GM12878 (cell line): ENCODE measurements around the gene CT45A1. TPM values are rescaled to one million over a fixed set of nuclear protein-coding genes. Genes with fewer than 3 reads are reported as not detected.

ENCODE experiments used
- ATAC-seq: fragments of 200-7000 bp; cut with Tn5 transposase; 3 replicates; pipeline ENCODE4 v1.9.1; 2020; ENCODE audit warnings: mild to moderate bottlenecking, moderate library complexity
- BruUV-seq: library from RNA; stranded (reverse); fragments of 400-500 nt; replicated peaks from 2 replicates; lab custom pipeline; 2021; lab: Mats Ljungman, UMichigan
- CTCF ChIA-PET: fragments of 300-600 bp; sonication (Branson Sonifier 250); formaldehyde crosslinking; extraction: SDS; loops from one replicate; lab custom pipeline; 2021; ENCODE audit warnings: inconsistent platforms; lab: Yijun Ruan, JAX
- POLR2A ChIA-PET: fragments of 350-600 bp; formaldehyde crosslinking; extraction: SDS; loops from one replicate; lab custom pipeline; 2021; ENCODE audit warnings: inconsistent platforms; lab: Charles Lee
- RAD21 ChIA-PET: fragments of 300-600 bp; sonication (Branson Sonifier 250); formaldehyde crosslinking; loops from one replicate; lab custom pipeline; 2023; ENCODE audit warnings: antibody characterized with exemption; ENCODE audit not compliant: unreplicated experiment; lab: Charles Lee
- SMC1A ChIA-PET: fragments of 300-600 bp; sonication (Branson Sonifier 250); formaldehyde crosslinking; loops from one replicate; lab custom pipeline; 2023; ENCODE audit not compliant: unreplicated experiment, uncharacterized antibody; lab: Charles Lee
- DNase-seq: peaks from one replicate; pipeline ENCODE4 v3.0.0-alpha.2; 2011; ENCODE audit warnings: low read depth, low spot score
- FAIRE-seq: peaks from 3 replicates; lab custom pipeline; 2011; peaks lifted over from hg19 to GRCh38; lab: Jason Lieb, UNC
- H2AFZ ChIP-seq: 2 replicates; pipeline ENCODE4 v1.6.0; 2011; ENCODE audit warnings: low read depth, low read length, control low read depth; ENCODE audit not compliant: control insufficient read depth
- H3K27ac ChIP-seq: 2 replicates; pipeline ENCODE4 v1.5.1; 2011; ENCODE audit warnings: control low read depth; ENCODE audit not compliant: control insufficient read depth, insufficient read depth
- H3K27me3 ChIP-seq, 2 experiments: replicated peaks in 1 of 2; 2 replicates each; pipeline versions ENCODE4 v1.6.0 to v1.6.1; 2011; ENCODE audit warnings: low read length in 1 of 2; ENCODE audit not compliant: control insufficient read depth in 2 of 2, insufficient read depth in 2 of 2
- H3K36me3 ChIP-seq, 2 experiments: 2 replicates each; pipeline ENCODE4 v1.5.1; 2011; ENCODE audit warnings: low read length in 1 of 2; ENCODE audit not compliant: control insufficient read depth in 2 of 2, insufficient read depth in 2 of 2
- H3K4me1 ChIP-seq: 2 replicates; pipeline ENCODE4 v1.6.1; 2011; ENCODE audit warnings: mild to moderate bottlenecking, low read length, moderate library complexity, mixed read lengths; ENCODE audit not compliant: control insufficient read depth, insufficient read depth
- H3K4me2 ChIP-seq: 2 replicates; pipeline ENCODE4 v1.6.0; 2011; ENCODE audit warnings: control low read depth; ENCODE audit not compliant: control insufficient read depth, insufficient read depth
- H3K4me3 ChIP-seq: fragments of 200-600 bp; sonication (generic); 2 replicates; pipeline ENCODE4 v1.5.1; 2016
- H3K79me2 ChIP-seq: 2 replicates; pipeline ENCODE4 v1.6.0; 2011; ENCODE audit warnings: low read length; ENCODE audit not compliant: control insufficient read depth, insufficient read depth
- H3K9ac ChIP-seq: 2 replicates; pipeline ENCODE4 v1.8.0; 2011; ENCODE audit warnings: low read length, control low read depth, mixed read lengths; ENCODE audit not compliant: control insufficient read depth, insufficient read depth
- H3K9me3 ChIP-seq: replicated peaks from 3 replicates; pipeline ENCODE4 v1.5.1; 2011; ENCODE audit warnings: mild to moderate bottlenecking, low read length; ENCODE audit not compliant: control insufficient read depth, insufficient read depth
- H4K20me1 ChIP-seq: 2 replicates; pipeline ENCODE4 v1.6.0; 2011; ENCODE audit not compliant: control insufficient read depth, insufficient read depth
- CHD1 ChIP-seq: IDR thresholded peaks from 2 replicates; pipeline ENCODE4 v1.6.1; 2012; ENCODE audit warnings: low read depth, low read length, improper control_type of control experiment
- CTCF ChIP-seq, 3 experiments: IDR thresholded peaks in 2 of 3; conservative IDR thresholded peaks in 1 of 3; 2 replicates each; pipeline ENCODE4 v1.5.1; 2011; ENCODE audit warnings: low read depth in 3 of 3, low read length in 3 of 3, mild to moderate bottlenecking in 3 of 3, control low read depth in 2 of 3, moderate library complexity in 2 of 3, inconsistent platforms in 1 of 3, mixed read lengths in 1 of 3; ENCODE audit not compliant: control insufficient read depth in 2 of 3, insufficient read depth in 1 of 3; ENCODE audit errors: extremely low read depth in 1 of 3
- NFXL1 ChIP-seq: fragments of 450-650 bp; IDR thresholded peaks from 2 replicates; pipeline ENCODE4 v1.6.1; 2017; ENCODE audit warnings: antibody characterized with exemption, mild to moderate bottlenecking, borderline replicate concordance
- RELA ChIP-seq: fragments of 450-650 bp; IDR thresholded peaks from 2 replicates; pipeline ENCODE4 v1.8.0; 2014; ENCODE audit warnings: borderline replicate concordance; ENCODE audit not compliant: partially characterized antibody
- SKIL ChIP-seq: fragments of 450-650 bp; IDR thresholded peaks from 2 replicates; pipeline ENCODE4 v1.6.1; 2017; ENCODE audit warnings: mild to moderate bottlenecking, low read depth, inconsistent platforms; ENCODE audit not compliant: poor library complexity, severe bottlenecking
- SRF ChIP-seq, 2 experiments: IDR thresholded peaks; 2 replicates each; pipeline ENCODE4 v1.6.1; 2011; ENCODE audit warnings: low read depth in 2 of 2, low read length in 2 of 2, mild to moderate bottlenecking in 1 of 2, moderate library complexity in 1 of 2
- ZNF592 ChIP-seq: fragments of 450-650 bp; IDR thresholded peaks from 2 replicates; pipeline ENCODE4 v1.6.1; 2017; ENCODE audit warnings: mild to moderate bottlenecking, moderate library complexity
- ZZZ3 ChIP-seq: IDR thresholded peaks from 2 replicates; pipeline ENCODE4 v1.6.1; 2011; ENCODE audit warnings: low read depth; ENCODE audit not compliant: control insufficient read depth, insufficient read length
- WGBS: methylation state at CpG from one replicate; pipeline ENCODE4 v1.1.6; 2016; ENCODE audit warnings: low lambda C conversion rate; ENCODE audit not compliant: insufficient replicate concordance, insufficient coverage; ENCODE audit errors: missing lambda C conversion rate; 5-methylcytosine and 5-hydroxymethylcytosine counted together
- in situ Hi-C: fragments of 300-500 bp; cut with MboI; formaldehyde crosslinking; loops from 9 replicates; pipeline ENCODE4 v1.14.3; 2018; ENCODE audit warnings: mixed read lengths
- intact Hi-C: fragments of 100-400 bp; cut with micrococcal nuclease; formaldehyde crosslinking; loops from one replicate; pipeline ENCODE4 v1.14.2; 2022; ENCODE audit not compliant: unreplicated experiment
- polyA plus RNA-seq, 11 experiments: library from polyadenylated mRNA; depleted of rRNA in 4 of 11; unstranded in 6 of 11; stranded (reverse) in 5 of 11; fragments of >200 nt; fragmentation: Nextera tagmentation in 4 of 11; fragmentation: Illumina TruSeq in 1 of 11; extraction: Ambion mirVana in 4 of 11; extraction: Trizol in 1 of 11; gene quantifications; 1 replicate in 1 of 11; 2 replicates in 10 of 11; pipeline versions ENCODE4 v1.2.1 to v1.2.3, GENCODE V29; 2011 to 2016; ENCODE audit warnings: inconsistent platforms in 2 of 11, missing spikeins in 2 of 11, low read depth in 1 of 11
- total RNA-seq, 4 experiments: library from RNA; depleted of rRNA in 3 of 4; stranded (reverse); fragments of >200 nt in 3 of 4; fragmentation: Illumina TruSeq in 1 of 4; extraction: Trizol in 1 of 4; gene quantifications; 2 replicates each; pipeline versions ENCODE4 v1.2.1 to v1.2.3, GENCODE V29; 2013 to 2021

CT45A1 gene
- total and polyA plus RNA-seq, 10 of the 15 experiments (the other 5 are each of a cell fraction or from before 2014, with no cell fraction given) = 0.10 to 0.14 TPM; not detected in 8

- ChIA-PET RAD21 (no interaction called here), CTCF (interaction anchor here (1.4 kb wide), 1 partner anchor 13 kb away, joined by 5 read pairs; no protein-coding TSS in a partner anchor), SMC1A (no interaction called here), POLR2A (no interaction called here)
- Histone ChIP-seq H2AFZ (no peak overlapping the region), H3K27ac (no peak overlapping the region), H3K36me3 (no peaks in the 10 kb centered on the region), H4K20me1 (no peaks in the 10 kb centered on the region), H3K4me3 (no peak overlapping the region), H3K79me2 (no peaks in the 10 kb centered on the region), H3K4me2 (no peak overlapping the region), H3K27me3 (no peaks in the 10 kb centered on the region), H3K9ac (no peak overlapping the region), H3K4me1 (no peaks in the 10 kb centered on the region), H3K9me3 (no peaks in the 10 kb centered on the region)
- intact Hi-C loops (no loop called here), in situ Hi-C loops (no loop called here)
- peak; percentile 36; the same call in 2 of the 3 replicates for ATAC-seq
- no peak for FAIRE-seq
- BruUV-seq = no TSS peak
- DNase-seq = no peak
- TF ChIP-seq RELA (no peak), CTCF (IDR thresholded peaks at IDR 0.05 in 2 of 3, conservative IDR thresholded peaks at IDR 0.05 in 1 of 3; ENCODE audit: control insufficient read depth in 2 of 3, extremely low read depth in 1 of 3, insufficient read depth in 1 of 3, low read depth in 3 of 3, low read length in 3 of 3) (peak; percentile 2 to 27 (median 21); a peak in 2 of 6 replicates)
- WGBS = 38% methylated on average over 16 of the region's 16 CpGs
Observed at GRCh38 chrX:135688137-135688536, 25.3 kb upstream of the CT45A1 start.

- no peaks in the 10 kb centered on the region for H3K9me3 ChIP-seq
- no peak overlapping the region for H3K4me2 ChIP-seq
- H4K20me1 ChIP-seq = no peaks in the 10 kb centered on the region
- CTCF ChIA-PET = interaction anchor here (0.7 kb wide), 1 partner anchor 12 kb away, joined by 4 read pairs; no protein-coding TSS in a partner anchor
- SMC1A ChIA-PET = interaction anchor here (1.3 kb wide), 1 partner anchor 62 kb away, joined by 3 read pairs; no protein-coding TSS in a partner anchor
- H3K4me1 ChIP-seq = no peaks in the 10 kb centered on the region
- no peaks in the 10 kb centered on the region for H3K27me3 ChIP-seq
- no peak overlapping the region for H3K4me3 ChIP-seq
- POLR2A ChIA-PET = no interaction called here
- no peak overlapping the region for H3K9ac ChIP-seq
- H3K27ac ChIP-seq = no peak overlapping the region
- BruUV-seq = no TSS peak
- intact Hi-C loops (loop anchor here (5.0 kb wide), 1 partner anchor 208 kb away; no protein-coding TSS in a partner anchor), in situ Hi-C loops (no loop called here)
- DNase-seq (no peak), FAIRE-seq (no peak), ATAC-seq (no peak)
- H3K79me2 ChIP-seq = no peaks in the 10 kb centered on the region
- no peak overlapping the region for H2AFZ ChIP-seq
- no peaks in the 10 kb centered on the region for H3K36me3 ChIP-seq
- WGBS = 3% methylated on average over 3 of the region's 3 CpGs
- RAD21 ChIA-PET = no interaction called here
- no peak for TF ChIP-seq NFXL1
- TF ChIP-seq SKIL = no peak
- TF ChIP-seq ZNF592 = no peak
- TF ChIP-seq ZZZ3 = no peak
- TF ChIP-seq CHD1 = no peak
- TF ChIP-seq SRF (IDR thresholded peaks at IDR 0.05; ENCODE audit: low read depth in 2 of 2, low read length in 2 of 2) = no peak
Observed at GRCh38 chrX:135695471-135695870, 18.0 kb upstream of the CT45A1 start.
